Medulla oblongata (tissue), 1 donor: ENCODE results near the gene PIH1D1.
A peak's percentile ranks its signal among the peaks of the same experiment; 100 is the strongest.

ENCODE experiments used
- DNase-seq: peaks from one replicate; pipeline ENCODE4 v3.0.0-alpha.2; 2015; ENCODE audit errors: extremely low spot score

The PIH1D1 gene

DNA sequence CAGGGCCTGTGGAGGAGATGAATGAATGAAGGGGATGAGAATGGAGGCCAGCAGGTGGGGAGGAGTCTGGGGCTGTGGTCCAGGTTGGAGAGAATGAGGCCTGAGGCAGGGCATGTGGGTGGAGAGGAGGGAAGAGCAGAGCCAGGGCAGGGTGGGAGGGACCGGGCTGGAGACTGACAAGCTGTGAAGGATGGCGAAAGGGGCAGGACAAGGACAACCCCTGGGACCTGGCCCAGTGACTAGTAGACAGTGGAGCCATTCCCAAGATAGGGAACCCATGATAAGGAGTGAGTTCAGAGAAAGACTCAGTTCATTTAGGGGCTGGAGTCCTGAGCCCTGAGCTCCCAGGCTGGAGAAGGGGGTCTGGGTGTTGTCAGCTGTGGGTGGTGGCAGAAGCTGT, 31.4 kb downstream of the PIH1D1 start:
- DNase-seq: no peak

DNA sequence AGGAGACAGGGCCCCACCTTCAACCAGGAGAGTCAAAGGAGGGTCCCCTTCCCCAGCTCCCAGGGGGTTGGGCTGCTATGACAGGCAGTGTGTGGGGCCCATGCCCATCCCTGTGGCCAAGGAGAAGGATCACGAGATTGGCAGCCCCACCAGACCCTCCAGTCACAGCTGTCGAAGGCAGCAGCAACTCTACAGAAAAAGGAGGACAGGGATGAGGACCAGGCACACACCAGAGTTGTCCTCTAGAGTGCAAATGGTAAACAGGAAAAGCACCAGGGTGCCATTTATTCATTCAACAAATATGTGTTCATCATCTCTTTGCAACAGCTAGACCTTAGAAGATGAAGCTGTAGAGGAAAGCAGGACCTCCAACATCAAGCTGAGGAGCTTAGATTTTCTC, 32.4 kb downstream of the PIH1D1 start:
- no peak for DNase-seq

DNA sequence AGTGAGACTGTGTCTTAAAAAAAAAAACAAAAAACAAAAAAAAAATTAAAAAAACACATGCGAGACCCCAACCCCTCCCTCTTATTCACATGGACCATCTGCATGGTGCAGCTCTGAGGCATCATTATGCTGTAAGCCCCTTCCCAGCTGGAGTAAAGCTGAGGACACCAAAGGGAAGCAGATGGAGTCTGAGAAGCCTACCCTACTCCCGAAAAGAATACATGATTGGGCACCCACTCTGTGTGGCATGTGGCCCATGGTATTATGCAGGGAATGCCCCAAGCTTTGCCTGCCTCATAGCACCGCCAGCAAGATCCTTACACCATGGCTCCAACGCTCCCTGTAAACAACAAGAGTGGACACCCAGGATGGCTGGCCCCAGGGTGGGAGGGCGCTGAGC, 33.1 kb downstream of the PIH1D1 start:
- no peak for DNase-seq

DNA sequence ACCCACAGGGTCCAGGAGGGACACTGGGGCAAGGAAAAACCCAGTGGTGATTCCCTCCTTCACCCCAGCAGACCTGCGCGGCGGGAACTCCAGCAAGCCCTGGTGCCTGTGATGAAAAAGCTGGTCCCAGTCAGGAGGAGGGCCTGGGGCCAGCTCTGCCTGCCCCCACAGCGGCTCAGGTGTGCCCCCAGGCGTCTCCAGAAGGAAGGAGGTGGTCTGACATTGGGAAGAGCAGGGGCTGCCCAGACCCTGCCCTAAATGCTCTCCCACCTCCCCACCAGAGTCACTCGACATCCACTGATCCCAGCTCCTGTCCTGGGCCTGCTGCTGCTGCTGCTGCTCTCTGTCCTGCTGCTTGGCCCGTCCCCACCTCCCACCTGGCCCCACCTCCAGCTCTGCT, 34.5 kb downstream of the PIH1D1 start:
- no peak for DNase-seq

DNA sequence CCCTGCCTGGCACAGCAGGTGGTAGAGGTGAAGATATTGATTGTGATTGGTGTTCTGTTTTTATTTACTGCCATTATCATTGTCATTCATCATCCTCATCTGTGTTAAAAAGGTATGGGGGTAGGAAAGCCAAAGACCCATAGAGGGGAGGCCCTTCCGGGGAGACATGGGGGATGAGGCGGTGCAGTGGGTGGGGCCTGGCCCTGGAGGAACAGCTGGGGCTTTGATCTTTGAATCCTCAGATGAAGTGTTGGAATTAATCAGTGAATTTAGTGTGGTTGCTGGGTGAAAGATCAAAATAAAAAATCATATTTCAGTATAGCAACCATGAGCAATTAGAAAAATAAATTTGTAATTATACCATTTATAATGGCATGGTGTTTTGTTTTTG, 35.8 kb downstream of the PIH1D1 start:
- DNase-seq: no peak

DNA sequence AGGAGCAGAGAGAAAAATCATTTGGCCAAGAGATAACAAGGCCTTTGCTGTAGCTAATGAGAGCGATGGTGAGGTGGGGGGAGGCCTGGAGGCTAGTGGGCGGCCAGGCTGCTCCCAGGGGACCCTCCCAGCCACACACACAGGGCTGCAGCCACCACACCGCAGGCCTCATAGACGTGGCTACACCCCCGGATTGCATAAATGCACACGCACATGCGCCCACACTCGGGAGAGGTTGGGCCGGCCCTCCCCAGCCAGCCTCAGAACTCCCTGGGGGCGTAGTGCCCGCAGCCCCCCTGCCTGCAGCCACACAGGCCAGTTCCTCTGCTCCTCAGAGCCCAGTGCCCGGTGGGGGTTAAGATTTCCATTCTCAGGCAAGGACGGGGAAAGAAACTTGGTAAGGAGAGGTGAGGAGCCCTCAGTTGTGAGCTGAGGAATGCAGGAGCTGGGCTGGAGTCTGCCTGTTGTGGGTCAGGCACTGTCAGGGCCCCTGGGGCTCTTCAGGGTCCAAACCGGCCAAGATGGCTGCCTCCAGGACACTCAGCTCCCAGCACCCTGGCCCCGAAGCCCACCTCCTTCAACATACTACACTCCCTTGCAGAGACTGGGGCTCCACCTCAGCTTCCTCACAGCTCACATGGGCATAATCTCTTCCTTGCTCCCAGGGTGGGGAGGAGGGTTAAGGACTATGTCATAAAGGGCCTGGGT, 36.4 kb downstream of the PIH1D1 start:
- no peak for DNase-seq

DNA sequence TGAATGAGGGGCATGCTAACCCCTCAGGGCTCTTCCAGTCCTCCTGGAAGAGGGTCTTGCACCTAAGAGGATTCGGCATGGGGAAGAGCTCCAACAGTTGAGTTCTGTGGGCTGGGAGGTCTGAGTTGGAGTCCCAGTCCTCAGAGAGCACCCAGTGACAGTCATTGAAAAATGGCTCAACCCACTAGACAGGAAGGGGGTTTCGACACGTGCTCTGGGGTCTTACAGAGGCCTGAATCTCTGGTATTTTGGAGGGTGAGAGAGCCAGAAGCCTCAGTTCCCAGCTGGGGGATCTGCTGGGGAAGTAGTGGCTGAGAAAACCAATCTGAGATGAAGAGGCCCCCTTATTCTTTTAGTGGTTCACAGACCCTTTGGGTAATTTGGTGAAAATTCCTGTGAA, 37.4 kb downstream of the PIH1D1 start:
- no peak for DNase-seq

DNA sequence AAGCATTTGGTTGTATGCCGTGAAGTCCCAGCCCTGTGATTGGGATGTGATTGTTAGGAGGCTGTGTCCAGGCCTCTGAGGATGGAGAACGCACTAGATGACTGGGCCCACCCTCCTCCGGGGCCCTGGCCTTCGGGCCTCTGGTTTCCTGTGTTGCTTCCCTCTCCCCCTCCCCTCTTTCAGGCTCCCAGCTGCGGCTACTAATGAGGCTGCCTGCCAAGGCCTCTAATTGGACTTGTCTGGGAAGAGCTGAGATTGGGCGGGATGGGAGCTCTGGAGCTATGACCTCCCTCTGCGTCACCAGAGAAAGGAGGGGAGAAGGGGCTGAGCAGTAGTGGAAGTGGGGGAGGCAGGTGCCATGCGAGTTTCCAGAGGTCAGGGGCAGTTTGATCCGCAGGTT, 38.3 kb downstream of the PIH1D1 start:
- DNase-seq: no peak

DNA sequence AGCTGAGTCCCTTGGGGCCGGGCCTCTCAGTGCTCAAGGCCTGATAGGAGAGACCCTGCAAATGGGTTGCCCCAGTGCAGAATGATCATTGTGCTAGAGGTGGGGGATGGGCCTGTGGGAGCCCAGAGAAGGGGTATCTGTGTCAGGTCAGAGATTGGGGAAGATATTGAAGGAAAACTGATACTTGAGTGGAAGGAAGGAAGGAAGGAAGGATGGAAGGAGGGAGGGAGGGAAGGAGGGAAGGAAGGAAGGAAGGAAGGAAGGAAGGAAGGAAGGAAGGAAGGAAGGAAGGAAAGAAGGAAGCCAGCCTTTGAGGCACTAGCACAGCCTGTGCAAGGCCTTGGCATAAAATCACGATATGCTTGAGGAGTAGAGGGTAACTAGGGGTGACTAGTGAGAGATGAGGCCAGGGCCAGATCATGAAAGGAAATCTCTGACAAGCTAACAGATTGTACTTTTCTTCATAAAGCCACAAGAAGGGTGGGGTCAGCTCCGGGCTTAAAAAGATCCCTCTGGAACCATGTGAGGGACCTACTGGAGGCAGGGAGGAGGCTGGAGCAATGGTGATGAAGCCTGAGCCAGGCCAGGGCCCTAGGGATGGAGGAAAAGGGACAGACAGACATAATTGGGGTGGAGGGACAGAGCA, 39.8 kb downstream of the PIH1D1 start:
- DNase-seq: no peak

DNA sequence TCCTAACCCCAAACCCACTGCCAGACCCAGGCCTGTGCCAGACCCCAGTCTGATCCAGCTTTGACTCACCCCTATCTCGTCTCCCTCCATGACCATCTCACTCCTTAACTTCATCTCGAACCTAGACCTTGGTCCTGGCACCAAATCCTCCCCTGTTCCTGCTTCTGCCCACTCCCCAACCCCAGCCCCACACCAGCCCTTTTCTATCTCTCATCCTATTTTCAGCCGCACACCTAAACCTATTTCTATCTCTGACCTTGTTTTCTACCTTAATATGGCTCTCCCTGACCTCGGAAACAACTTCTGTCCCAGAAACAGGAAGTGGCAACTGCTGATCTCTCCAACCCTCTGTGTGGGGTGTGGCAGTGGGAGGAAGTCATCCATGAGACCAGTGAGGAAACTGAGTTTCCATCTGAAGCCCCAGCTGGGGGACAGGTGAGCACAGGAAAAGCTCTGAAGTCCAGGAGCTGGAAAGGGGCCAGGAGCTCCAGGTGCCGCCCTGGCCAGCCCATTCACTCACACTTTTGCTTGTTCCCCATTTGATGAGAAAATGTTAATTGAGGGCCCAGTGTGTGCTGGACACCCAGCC, 42.1 kb downstream of the PIH1D1 start:
- peak; percentile 6 for DNase-seq

DNA sequence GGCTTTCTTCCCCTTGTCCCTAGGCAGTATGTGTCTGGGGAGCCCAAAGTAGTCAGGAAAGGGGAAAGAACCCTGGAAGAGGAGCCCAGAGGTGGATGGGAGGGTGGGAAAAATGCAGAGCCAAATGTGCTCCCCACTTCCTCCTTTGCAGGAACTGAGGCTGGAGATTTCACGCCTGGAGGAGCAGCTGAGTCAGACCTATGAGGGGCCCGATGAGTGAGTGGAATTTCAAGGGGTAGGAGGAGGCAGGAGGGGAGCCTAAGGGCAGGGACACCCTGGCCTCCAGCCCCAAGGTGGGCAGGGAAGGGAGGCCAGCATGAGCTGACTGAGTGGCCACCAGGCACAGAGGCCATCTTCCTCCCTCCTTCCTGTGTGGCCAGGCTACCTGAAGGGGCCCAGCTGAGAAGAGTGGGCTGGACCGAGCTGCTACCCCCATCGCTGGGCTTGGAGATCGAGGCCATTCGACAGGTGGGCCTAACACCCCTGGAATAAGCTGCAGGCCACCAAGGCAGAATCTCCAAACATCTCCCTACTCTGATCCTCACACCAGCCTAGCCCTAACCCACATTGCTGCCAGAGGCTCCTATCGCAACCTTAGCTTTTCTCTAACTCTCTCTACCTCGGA, 42.7 kb downstream of the PIH1D1 start:
- DNase-seq: no peak

DNA sequence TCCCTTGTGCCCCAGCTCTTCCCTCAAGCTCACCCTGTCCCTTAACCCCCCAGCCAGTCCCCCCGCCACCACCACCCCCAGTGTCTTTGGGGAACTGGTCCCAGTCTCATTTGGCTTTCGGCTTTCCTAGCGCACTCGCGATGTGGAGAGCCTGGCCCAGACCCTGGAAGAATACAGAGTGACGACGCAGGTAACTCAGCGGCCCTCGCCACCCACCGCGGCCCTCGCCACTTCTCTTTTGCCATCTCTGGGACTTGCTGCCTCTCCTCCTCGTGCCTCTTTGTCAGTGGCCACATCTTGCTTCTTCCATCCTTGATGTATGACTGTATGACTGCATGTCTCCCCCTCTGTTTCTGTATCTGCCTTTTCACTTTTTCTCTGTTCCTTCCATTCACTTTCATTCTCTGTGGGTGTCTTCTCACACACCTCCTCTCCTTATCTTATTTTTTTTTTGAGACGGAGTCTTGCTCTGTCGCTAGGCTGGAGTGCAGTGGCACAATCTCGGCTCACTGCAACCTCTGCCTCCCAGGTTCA, 44.1 kb downstream of the PIH1D1 start:
- DNase-seq: no peak

DNA sequence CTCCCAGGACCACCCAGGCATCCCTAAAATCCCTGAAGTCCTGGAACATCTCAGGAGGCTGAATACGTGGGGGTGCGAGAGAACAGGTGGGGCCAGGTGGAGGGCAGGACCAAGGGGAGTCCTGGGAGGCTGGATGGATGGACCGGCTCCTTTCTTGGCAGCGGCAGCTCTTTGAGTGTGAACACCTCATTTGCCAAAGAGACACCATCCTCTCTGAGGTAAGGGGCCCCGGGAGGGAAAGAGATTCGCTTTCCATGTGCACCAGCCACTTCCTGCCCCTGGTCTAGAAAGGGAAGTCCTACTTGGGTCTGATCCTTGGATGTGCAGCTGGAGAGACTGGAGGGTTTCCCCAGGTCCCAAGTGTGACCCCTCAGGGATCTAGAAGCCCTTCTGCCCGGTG, 44.5 kb downstream of the PIH1D1 start:
- no peak for DNase-seq

DNA sequence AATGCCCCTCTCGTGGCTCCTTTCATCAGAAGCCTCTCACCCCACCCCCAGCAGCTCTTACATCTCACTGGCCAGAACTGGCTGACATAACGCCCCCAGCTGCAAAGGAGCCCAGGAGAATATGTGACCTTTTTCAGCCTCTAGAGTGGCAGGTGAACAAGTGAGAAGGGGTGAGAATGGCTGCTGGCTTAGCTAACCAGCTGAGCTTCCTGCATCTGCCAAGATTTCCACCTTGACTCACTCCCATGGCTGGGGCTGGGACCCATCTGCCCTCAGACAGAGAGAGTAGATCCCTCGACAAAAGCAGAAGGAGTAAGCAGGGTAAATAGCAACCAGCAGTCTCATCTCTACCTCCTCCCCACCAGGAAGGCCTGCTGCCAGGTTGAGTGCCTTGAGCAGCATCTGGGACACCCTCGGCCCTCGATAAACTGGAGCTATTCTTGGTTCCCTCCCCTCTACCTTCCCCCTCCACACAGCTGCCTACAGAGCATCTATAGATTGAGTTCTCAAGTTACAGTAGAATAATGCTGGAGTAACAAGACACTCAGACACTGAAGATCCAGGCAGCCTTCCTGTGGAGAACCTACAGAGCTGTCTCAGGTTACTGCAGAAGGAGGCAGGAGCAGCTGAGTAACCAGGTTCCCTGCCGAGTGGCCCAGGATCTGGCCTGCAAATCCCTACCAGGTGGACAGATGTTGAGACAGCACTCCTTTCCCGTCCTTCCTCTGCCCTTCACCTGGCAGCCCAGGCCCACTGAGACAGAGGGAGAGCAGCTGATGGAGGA, 48.0 kb downstream of the PIH1D1 start:
- DNase-seq: no peak

DNA sequence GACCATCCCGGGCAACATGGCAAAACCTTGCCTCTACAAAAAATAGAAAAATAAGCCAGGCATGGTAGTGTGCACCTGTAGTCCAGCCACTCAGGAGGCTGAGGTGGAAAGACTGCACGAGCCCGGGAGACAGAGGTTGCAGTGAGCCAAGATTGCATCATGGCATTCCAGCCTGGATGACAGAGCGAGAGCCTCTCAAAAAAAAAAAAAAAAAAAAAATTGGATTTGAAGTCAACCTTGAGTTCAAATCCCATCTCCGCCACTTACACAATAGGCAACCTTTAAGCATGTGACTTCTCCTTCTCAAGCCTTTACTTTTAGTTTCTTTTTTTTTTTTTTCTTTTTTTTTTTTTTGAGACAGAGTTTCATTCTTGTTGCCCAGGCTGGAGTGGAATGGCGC, 51.6 kb downstream of the PIH1D1 start:
- no peak for DNase-seq

DNA sequence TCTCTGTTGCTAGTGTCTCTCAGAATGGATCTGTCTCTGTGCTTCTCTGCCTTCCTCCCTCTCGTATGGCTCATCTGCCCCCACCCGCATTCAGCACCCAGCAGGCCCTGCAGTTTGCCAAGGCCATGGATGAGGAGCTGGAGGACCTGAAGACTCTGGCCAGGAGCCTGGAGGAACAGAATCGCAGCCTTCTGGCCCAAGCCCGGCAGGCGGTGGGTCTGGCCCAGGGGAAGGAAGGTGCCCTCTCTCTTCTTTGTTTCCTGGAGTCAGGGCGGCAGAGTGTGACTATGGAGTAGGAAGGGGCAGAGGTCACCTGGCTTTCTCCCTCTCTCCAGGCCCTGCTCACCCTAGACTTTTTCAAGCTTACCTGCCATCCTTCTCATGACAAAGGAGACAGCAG, 52.7 kb downstream of the PIH1D1 start:
- no peak for DNase-seq

DNA sequence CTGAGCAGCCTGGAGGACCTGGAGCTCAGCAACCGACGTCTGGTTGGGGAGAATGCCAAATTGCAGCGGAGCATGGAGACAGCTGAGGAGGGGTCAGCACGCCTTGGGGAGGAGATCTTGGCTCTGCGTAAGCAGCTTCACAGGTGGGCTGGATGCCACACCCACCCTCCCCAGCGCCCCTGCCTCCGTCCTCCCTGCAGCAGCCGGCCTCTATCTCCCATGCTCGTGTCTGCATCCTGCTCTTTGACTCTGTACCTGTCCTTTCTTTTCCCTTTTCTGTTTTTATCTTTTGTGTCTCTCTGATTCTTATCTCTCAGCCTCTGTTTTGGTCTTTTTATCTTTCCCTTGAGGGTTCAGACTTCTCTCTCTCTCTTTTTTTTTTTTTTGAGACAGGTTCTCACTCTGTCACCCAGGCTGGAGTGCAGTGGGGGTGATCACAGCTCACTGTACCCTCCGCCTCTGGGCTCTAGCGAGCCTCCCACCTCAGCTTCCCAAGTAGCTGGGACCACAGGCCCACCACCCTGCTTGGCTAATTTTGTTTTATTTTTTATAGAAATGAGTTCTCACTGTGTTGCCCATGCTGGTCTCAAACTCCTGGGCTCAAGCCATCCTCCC, 53.5 kb downstream of the PIH1D1 start:
- no peak for DNase-seq

DNA sequence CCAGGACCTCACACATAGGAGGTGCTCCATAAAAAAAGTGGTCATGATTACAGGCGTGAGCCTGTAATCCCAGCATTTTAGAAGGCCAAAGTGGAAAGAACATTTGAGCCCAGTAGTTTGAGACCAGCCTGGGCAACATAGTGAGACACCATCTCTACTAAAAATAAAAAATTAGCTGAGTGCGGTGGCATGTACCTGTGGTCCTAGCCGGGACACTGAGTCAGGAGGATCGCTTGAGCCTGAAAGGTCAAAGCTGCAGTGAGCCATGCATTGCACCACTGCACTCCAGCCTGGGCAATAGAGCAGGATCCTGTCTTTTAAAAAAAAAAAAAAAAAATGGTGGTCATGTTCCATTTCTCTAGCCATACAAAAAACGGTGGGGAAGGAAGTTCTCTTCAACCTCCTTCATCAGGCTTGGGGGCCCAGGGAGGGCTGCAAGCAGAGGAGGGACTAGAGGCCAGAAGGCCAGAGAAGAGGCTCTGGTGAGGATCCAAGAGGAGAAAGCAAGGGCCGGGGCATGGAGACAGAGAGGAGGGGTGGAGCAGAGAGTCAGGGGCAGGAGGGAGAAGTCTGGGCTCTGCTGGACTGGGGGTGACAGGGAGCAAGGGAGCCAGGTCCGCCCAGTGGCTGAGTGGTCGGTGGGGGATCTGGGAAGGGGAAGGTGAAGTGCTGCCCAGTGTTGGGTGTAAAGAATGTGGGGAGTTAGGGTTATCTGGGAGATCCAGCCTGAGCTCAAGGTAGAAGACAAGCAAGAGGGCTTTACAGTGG, 54.7 kb downstream of the PIH1D1 start:
- DNase-seq: no peak
